DMS153 treated with DMSO at 0.1 percent for 48 hours (cell line): ENCODE measurements around the gene KCP.

Experiments used
- DNase-seq: peaks from one replicate; lab custom pipeline; 2025; ENCODE audit not compliant: unreplicated experiment; lab: John Stamatoyannopoulos, UW

The KCP gene

DNA sequence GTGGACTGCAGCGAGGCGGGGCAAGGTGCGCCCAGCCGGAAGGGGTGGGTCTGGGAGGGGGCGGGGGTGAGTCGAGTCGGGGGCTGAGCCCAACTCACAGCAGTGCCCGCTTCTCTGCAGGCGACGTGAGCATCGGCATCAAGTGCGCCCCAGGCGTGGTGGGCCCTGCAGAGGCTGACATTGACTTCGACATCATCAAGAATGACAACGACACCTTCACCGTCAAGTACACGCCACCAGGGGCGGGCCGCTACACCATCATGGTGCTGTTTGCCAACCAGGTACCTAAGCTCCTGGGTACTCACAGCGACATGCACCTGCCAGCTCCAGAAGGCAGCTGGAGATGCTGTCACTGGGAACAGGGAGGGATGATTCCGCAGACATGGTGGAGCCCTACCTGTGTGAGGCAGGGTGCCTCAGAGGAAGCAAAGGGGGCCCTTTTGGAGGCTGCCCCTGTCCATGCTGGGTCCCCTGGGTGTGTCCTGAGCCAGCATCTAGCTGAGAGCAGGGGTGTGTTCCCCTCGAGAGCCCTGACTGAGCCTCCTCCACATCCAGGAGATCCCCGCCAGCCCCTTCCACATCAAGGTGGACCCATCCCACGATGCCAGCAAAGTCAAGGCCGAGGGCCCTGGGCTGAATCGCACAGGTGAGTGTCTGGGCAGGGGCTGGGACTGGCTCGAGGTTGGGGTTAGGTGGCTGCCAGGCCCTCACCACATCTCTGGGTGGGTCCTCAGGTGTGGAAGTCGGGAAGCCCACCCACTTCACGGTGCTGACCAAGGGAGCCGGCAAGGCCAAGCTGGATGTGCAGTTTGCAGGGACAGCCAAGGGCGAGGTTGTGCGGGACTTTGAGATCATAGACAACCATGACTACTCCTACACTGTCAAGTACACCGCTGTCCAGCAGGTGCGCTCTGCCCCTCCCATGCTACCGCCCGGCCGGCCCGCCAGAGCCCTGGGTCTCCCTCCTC, 67.6 kb downstream of the KCP start:
- DNase-seq = peak; percentile 25

- peak; percentile 47 for DNase-seq
These were observed 68.4 kb downstream of the KCP start for GRCh38 chr7:128841921-128842673.

DNA sequence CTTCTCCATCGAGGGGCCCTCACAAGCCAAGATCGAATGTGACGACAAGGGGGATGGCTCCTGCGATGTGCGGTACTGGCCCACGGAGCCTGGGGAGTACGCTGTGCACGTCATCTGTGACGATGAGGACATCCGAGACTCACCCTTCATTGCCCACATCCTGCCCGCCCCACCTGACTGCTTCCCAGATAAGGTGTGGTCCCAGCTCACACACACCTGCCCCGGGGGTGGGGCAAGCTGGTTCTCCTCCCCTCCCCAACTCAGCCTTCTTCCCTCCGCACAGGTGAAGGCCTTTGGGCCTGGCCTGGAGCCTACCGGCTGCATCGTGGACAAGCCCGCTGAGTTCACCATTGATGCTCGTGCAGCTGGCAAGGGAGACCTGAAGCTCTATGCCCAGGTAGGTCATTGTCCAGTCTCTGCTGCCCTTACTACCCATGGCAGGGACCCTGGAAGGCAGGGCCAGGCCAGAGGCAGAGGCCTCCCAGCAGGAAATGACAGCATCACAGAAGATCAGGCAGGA, 69.3 kb downstream of the KCP start:
- no peak for DNase-seq

DNA sequence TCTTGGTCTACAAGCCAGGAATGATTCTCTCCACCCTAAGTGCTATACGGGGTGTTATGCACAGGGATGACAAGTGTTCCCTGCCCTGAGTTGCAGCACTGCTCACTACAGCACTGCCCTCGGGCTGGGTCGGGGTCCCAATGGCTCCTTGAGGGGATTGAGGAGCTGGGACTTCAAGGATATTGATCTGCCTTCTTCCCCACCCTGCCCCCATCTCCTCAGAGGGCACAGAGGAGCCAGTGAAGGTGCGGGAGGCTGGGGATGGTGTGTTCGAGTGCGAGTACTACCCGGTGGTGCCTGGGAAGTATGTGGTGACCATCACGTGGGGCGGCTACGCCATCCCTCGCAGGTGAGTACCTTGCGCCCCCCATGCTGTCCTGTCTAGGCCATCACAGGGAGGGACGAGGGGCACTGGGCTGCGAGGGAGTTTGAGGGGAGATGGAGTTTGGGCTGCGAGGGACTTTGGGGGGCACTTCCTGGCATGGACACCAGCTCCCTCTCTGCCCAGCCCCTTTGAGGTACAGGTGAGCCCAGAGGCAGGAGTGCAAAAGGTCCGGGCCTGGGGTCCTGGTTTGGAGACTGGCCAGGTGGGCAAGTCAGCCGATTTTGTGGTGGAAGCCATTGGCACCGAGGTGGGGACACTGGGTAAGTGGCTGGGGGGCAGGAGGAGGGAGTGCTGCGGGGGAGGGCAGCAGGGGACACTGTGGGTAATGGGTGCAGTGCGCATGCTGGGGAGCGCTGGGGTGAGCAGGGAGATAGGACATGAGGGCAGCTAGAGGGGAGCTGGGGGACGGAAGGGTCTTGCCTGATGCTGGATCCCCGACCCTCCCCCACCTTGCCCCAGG, 70.0 kb downstream of the KCP start:
- no peak for DNase-seq

DNA sequence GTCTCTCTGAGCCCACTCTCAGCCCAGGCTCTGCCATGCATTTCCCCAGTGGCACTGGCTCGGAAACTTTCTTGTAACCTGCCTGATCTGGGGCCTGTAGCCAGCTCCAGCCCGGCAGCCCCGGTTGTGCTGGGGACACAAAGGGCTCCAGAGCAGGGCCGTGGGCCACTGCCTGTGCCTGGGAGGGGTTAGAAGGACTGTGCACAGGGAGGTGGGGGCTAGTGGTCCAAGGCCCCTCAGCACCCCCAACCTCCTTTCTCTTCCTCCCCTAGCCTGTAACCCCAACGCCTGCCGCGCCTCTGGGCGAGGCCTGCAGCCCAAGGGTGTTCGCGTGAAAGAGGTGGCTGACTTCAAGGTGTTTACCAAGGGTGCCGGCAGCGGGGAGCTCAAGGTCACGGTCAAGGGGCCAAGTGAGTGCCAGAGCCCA, 70.7 kb downstream of the KCP start:
- DNase-seq = no peak

DNA sequence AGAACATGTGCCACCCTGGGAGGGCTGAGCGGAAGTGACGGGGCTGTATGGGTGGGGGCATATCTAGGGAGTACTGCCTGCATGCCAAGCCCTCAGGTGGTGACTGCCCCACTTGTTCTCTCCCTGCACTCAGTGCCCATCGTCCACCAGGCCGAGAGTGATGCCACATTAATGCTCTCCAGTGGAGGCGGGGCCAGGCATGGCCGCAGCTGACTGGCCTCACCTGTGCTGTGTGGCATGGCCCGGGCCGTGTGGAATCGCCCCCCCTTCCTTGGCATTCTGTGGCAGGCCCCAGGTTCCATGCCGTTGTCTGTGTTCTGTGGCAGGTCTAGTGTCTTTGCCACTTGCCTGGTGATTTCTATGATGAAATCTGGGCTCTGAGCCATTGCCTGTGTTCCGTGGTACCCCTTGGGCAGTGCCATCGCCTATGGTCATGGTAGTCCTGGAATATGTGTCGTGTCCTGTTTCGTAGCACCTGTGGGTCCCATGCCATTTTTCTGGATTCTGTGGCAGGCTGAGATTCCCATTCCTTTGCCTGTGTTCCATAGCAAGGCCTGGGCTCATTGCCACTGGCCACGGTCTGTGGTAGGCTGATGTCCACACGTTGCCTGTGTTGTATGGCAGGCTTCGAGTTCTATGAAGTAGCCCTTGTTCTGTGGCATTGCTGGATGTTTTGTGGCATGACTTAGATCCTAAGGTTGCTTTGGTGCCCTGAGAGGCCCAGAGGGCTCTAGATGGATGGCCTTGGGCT, 71.4 kb downstream of the KCP start:
- DNase-seq = no peak

- DNase-seq = no peak
These were observed 72.3 kb downstream of the KCP start for GRCh38 chr7:128838109-128838779.

DNA sequence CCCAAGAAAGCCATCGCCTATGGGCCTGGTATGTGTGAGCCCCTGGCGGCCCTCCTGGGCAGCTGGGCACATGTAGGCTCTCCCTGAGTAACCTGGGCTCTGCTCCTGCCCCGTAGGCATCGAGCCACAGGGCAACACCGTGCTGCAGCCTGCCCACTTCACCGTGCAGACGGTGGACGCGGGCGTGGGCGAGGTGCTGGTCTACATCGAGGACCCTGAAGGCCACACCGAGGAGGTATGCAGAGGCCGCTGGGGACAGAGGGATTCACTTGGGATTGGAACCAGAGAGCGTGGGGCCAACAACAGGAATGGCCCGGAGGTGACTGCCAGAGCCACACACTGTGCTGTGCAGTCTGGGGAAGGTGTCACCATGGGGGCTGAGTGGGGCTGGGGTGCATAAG, 73.0 kb downstream of the KCP start:
- no peak for DNase-seq

DNA sequence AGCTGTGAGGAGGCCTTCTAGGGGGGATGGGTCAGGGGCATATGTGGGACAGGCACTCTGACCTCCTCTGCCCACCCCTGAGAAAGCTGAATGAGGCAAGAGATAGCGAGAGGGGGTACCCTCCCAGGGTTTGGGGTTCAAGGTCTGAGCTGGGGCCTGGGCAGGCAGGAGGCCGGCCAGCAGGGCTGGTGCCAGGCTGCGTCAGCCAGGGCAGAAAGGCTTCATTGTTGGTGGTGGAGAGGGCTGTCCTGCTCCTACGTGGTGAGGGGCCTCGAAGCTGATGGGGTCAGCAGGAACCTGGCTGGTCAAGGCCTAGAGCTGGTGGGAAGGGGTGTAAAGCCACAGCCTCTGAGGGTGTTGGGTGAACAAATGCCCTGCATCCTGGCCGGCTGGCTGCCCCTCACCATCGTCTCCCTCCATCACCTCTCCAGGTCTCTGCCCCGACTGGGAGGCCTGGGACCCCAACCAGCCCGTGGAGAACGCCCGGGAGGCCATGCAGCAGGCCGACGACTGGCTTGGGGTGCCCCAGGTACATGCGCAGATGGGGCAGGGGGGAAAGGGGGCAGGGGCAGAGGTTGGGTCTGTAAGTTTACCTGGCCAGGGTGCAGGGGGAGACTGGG, 73.7 kb downstream of the KCP start:
- no peak for DNase-seq

DNA sequence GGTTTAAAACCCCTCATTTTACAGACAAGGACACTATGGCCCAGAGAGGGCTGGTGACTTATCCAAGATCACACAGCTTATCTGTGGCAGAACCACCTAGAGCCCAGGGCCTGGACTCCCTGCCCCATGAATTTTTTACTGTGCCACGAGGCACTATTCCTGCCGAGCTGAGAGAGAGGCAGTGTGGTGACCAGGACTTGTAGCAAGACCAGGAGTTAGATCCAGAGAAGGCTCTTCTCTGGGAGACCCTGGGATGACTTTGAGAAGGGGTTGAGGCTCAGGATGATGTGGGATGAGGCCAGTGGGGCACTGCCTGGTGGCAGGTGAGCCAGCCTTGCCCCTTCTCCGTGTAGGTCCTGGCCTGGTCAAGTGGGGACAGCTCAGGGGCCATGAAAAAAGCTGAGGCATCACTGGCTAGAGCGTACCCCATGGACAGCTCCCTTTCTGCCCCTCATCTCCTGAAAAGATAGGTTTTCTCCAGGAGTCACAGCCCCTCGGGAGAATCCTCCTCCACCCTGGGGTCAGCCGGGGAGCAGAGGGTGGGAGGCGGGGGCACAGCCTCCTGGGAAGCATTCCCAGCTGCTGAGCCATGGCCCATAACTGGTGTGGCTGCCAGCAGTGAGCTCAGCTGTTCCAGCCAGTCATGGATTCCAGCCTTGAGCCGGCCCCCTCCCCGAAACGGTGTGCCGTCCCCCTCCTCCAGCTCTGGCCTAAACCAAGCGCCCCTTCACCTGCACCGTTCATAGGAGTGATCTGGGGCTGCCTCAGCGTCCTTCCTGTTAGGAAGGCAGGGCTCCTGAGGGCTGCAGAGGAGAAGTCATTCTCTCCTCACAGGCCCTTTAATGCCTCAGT, 74.5 kb downstream of the KCP start:
- no peak for DNase-seq

DNA sequence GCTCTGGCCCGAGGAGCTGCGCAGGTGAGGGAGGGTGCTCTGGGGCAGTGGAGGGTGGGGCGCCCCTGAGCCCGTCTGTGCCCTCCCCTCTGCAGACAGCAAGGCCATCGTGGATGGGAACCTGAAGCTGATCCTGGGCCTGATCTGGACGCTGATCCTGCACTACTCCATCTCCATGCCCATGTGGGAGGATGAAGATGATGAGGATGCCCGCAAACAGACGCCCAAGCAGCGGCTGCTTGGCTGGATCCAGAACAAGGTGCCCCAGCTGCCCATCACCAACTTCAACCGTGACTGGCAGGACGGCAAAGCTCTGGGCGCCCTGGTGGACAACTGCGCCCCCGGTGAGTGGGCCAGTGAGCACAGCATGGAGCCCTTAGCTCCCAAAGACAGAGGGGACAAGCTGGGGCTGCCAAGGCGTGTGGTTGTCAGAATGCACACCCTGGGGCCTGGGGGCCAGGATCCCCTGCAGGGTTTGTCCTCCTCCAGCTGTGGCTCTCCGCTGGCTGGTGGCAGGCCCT, 75.2 kb downstream of the KCP start:
- no peak for DNase-seq

GRCh38 chr7:128833946-128834325, 76.6 kb downstream of the KCP start:
- DNase-seq = no peak

- no peak for DNase-seq
These were observed 77.2 kb downstream of the KCP start for GRCh38 chr7:128833148-128833945.

DNA sequence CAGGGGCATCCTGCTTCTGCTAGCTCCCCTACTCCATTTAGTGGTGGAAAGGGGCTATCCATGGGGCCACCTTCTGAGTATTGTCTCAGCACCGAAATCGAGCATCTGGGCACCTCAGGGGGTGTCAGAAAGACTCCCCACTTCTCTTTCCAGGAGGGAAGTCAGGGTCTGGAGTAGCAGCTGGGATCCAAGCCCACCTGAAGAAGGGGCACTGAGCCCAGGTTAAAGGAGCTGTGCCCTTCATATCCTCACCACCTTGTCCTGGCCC, 77.7 kb downstream of the KCP start:
- no peak for DNase-seq

- DNase-seq = no peak
These were observed 78.3 kb downstream of the KCP start for GRCh38 chr7:128831994-128832879.

DNA sequence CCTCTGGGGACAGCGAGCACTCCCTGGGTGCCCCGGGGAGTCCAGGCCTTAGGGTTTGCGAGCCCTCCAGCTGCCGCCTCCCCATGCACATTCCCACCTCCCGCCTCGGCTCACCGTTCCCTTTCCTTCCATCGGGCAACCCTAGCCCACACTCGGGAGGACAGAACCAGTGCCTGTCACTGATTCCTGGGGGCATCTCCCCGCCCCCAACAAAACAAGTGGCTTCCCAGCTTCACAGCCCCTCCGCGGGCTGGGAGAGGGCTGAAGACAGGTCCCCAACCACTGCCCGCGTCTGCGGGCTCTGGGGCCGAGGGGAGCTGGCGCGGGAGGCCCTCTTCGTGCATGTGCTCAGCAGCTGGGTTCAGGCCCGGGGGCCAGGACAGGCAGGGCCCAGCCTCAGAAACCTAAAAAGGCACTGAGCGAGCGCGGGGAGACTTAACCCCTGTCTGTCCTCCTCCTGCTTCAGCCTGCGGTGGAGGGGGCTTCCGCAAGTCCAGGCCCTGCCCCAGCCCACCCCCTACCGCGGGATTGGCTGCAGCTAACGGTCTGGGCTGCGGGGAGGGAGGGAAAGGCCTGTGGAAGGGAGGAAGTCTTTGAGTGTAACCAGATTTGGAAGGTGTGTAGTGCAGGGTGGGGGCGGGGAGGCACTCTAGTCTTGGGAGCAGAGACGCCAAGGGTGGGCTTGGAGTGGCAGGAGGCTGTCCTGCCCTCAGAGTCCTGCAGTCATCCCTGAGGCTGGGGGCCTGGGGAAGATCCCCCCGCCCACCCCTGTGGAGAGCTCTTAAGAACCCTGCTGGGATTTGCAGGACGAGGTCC, 79.1 kb downstream of the KCP start:
- no peak for DNase-seq
